Activated CD8-positive, alpha-beta T cell treated with anti-CD3 and anti-CD28 coated beads for 36 hours (primary cell): ENCODE measurements around the gene PALM. TPM values are rescaled to one million over a fixed set of nuclear protein-coding genes. Genes with fewer than 3 reads are reported as not detected.

Source experiments
- ATAC-seq: fragments of 200-7000 bp; cut with Tn5 transposase; one replicate; pipeline ENCODE4 v1.10.0; 2021; ENCODE audit warnings: mild to moderate bottlenecking, moderate library complexity
- CTCF ChIA-PET: fragments of 350-600 bp; sonication (Branson Sonifier 250); formaldehyde crosslinking; loops from one replicate; lab custom pipeline; 2021; ENCODE audit warnings: antibody characterized with exemption; lab: Charles Lee
- POLR2A ChIA-PET: fragments of 350-600 bp; sonication (Branson Sonifier 250); formaldehyde crosslinking; loops from one replicate; lab custom pipeline; 2021; ENCODE audit warnings: antibody characterized with exemption; lab: Charles Lee
- DNase-seq: peaks from one replicate; pipeline ENCODE4 v3.0.0-alpha.2; 2020
- H3K27ac Mint-ChIP-seq: one replicate; pipeline ENCODE4 v1.8.0; 2021; ENCODE audit warnings: mild to moderate bottlenecking, mixed read lengths
- H3K27me3 Mint-ChIP-seq: one replicate; pipeline ENCODE4 v1.8.0; 2021; ENCODE audit warnings: mixed read lengths
- H3K36me3 Mint-ChIP-seq: one replicate; pipeline ENCODE4 v1.8.0; 2021; ENCODE audit warnings: low read depth, mixed read lengths
- H3K4me1 Mint-ChIP-seq: one replicate; pipeline ENCODE4 v1.8.0; 2021; ENCODE audit warnings: low read depth, mixed read lengths
- H3K4me3 Mint-ChIP-seq: one replicate; pipeline ENCODE4 v1.8.0; 2021; ENCODE audit warnings: mild to moderate bottlenecking, moderate library complexity, mixed read lengths
- H3K9me3 Mint-ChIP-seq: one replicate; pipeline ENCODE4 v1.8.0; 2021; ENCODE audit warnings: mixed read lengths
- intact Hi-C: fragments of 100-400 bp; cut with micrococcal nuclease; formaldehyde crosslinking; loops from one replicate; pipeline ENCODE4 v1.10.0; 2022
- total RNA-seq, 2 experiments: library from RNA; stranded (reverse); gene quantifications; one replicate each; pipeline ENCODE4 v1.2.3, GENCODE V29; 2021
- TF ChIP-seq, protein P1 (sequence below): fragments of 200-600 bp; IDR thresholded peaks from one replicate; pipeline ENCODE4 v1.8.0; 2022; ENCODE audit warnings: antibody characterized with exemption, mild to moderate bottlenecking

PALM gene
- total RNA-seq, 2 experiments from 2014 or later, result 0.22 to 0.36 TPM

DNA sequence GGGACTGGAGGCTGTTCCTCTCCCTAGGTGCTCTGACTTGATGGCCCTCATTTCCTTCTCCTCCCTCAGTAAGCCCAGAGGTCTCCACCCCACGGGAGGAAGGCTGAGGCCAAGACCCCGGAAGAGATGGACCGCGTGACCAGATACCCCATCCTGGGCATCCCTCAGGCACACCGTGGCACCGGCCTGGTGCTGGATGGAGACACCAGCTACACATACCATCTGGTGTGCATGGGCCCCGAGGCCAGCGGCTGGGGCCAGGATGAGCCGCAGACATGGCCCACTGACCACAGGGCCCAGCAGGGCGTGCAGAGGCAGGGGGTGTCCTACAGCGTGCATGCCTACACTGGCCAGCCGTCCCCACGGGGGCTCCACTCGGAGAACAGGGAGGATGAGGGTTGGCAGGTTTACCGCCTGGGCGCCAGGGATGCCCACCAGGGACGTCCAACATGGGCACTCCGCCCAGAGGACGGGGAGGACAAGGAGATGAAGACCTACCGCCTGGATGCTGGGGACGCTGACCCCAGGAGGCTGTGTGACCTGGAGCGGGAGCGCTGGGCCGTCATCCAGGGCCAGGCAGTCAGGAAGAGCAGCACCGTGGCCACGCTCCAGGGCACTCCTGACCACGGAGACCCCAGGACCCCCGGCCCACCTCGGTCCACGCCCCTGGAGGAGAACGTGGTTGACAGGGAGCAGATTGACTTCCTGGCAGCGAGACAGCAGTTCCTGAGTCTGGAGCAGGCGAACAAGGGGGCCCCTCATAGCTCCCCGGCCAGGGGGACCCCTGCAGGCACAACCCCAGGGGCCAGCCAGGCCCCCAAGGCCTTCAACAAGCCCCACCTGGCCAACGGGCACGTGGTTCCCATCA, 48.3 kb downstream of the PALM start:
- Mint-ChIP-seq H3K4me1 (no peaks in the 10 kb centered on the region), H3K27ac (no peak overlapping the region), H3K36me3 (no peaks in the 10 kb centered on the region), H3K9me3 (peaks cover 8% of the 10 kb centered on the region), H3K27me3 (peaks cover 2% of the 10 kb centered on the region), H3K4me3 (no peak overlapping the region)
- ATAC-seq, result no peak
- TF ChIP-seq, protein P1, sequence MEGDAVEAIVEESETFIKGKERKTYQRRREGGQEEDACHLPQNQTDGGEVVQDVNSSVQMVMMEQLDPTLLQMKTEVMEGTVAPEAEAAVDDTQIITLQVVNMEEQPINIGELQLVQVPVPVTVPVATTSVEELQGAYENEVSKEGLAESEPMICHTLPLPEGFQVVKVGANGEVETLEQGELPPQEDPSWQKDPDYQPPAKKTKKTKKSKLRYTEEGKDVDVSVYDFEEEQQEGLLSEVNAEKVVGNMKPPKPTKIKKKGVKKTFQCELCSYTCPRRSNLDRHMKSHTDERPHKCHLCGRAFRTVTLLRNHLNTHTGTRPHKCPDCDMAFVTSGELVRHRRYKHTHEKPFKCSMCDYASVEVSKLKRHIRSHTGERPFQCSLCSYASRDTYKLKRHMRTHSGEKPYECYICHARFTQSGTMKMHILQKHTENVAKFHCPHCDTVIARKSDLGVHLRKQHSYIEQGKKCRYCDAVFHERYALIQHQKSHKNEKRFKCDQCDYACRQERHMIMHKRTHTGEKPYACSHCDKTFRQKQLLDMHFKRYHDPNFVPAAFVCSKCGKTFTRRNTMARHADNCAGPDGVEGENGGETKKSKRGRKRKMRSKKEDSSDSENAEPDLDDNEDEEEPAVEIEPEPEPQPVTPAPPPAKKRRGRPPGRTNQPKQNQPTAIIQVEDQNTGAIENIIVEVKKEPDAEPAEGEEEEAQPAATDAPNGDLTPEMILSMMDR, result no peak
- ChIA-PET CTCF (no interaction called here), POLR2A (no interaction called here)
- intact Hi-C loops, result no loop called here
- DNase-seq, result no peak

DNA sequence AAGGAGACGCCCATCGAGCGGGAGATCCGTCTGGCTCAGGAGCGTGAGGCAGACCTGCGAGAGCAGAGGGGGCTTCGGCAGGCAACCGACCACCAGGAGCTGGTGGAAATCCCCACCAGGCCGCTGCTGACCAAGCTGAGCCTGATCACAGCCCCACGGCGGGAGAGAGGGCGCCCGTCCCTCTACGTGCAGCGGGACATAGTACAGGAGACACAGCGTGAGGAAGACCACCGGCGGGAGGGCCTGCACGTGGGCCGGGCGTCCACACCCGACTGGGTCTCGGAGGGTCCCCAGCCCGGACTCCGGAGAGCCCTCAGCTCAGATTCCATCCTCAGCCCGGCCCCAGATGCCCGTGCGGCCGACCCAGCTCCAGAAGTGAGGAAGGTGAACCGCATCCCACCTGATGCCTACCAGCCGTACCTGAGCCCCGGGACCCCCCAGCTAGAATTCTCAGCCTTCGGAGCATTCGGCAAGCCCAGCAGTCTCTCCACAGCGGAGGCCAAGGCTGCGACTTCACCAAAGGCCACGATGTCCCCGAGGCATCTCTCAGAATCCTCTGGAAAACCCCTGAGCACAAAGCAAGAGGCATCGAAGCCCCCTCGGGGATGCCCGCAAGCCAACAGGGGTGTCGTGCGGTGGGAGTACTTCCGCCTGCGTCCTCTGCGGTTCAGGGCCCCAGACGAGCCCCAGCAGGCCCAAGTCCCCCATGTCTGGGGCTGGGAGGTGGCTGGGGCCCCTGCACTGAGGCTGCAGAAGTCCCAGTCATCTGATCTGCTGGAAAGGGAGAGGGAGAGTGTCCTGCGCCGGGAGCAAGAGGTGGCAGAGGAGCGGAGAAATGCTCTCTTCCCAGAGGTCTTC, 49.3 kb downstream of the PALM start:
- no peak for DNase-seq
- Mint-ChIP-seq H3K36me3 (no peaks in the 10 kb centered on the region), H3K27me3 (no peaks in the 10 kb centered on the region), H3K27ac (no peak overlapping the region), H3K9me3 (peaks cover 8% of the 10 kb centered on the region), H3K4me1 (no peaks in the 10 kb centered on the region), H3K4me3 (no peak overlapping the region)
- ChIA-PET CTCF (no interaction called here), POLR2A (no interaction called here)
- intact Hi-C loops, result no loop called here
- TF ChIP-seq, protein P1, result no peak
- no peak for ATAC-seq

DNA sequence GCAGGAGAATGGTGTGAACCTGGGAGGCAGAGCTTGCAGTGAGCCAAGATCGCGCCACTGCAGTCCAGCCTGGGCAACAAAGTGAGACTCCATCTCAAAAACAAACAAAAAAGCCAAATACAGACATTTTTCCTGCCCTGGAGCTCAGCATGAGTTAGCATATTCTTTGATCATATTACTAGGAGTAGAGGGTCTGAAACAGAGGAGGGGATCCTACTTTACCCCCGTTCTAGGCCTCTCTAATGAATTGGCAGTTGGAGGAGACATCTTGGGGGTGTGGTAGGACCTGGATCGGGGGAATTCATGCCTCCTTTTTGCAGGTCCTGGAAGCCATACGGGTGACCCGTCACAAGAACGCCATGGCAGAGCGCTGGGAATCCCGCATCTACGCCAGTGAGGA, 54.4 kb downstream of the PALM start:
- Mint-ChIP-seq H3K27ac (no peak overlapping the region), H3K4me3 (no peak overlapping the region), H3K36me3 (no peaks in the 10 kb centered on the region), H3K9me3 (peaks cover 8% of the 10 kb centered on the region), H3K27me3 (no peaks in the 10 kb centered on the region), H3K4me1 (no peaks in the 10 kb centered on the region)
- ChIA-PET POLR2A (no interaction called here), CTCF (no interaction called here)
- ATAC-seq (no peak), DNase-seq (no peak)
- intact Hi-C loops, result no loop called here
- TF ChIP-seq, protein P1, result no peak

DNA sequence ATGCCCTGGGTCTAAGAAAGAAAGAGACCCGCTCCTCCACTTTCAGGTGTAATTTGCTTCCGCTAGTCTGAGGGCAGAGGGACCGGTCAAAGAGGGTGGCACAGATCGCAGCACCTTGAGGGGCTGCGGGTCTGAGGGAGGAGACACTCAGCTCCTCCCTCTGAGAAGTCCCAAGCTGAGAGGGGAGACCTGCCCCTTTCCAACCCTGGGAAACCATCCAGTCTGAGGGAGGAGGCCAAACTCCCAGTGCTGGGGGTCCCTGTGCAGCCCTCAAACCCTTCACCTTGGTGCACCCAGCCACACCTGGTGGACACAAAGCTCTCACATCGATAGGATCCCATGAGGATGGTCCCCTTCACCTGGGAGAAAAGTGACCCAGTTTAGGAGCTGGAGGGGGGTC, 55.1 kb downstream of the PALM start:
- ChIA-PET CTCF (no interaction called here), POLR2A (no interaction called here)
- TF ChIP-seq, protein P1, result no peak
- Mint-ChIP-seq H3K27ac (no peak overlapping the region), H3K27me3 (no peaks in the 10 kb centered on the region), H3K36me3 (no peaks in the 10 kb centered on the region), H3K4me3 (no peak overlapping the region), H3K9me3 (peaks cover 3% of the 10 kb centered on the region), H3K4me1 (no peaks in the 10 kb centered on the region)
- no peak for ATAC-seq
- no peak for DNase-seq
- intact Hi-C loops, result no loop called here

DNA sequence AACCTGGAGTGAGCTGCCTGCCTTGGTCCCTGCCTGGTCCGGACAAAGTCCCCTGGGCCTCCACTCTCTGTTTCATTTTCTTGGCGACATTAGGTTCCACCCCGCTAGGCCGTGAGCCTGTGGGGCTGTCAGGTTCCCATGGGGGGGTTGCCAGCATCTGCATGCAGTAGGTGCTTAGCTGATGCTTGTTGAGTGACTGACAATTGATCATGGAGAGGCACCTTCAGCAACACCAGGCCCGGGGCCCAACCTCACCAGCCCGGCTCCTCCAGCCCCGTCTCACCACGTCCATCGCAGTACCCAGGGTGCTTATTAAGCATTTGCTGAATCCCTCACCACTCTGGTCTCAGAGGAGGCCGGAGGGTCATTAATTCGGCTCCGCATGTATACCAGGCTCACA, 55.6 kb downstream of the PALM start:
- peaks cover 3% of the 10 kb centered on the region for H3K9me3 Mint-ChIP-seq
- POLR2A ChIA-PET, result no interaction called here
- intact Hi-C loops, result no loop called here
- H3K27me3 Mint-ChIP-seq, result no peaks in the 10 kb centered on the region
- H3K36me3 Mint-ChIP-seq, result no peaks in the 10 kb centered on the region
- CTCF ChIA-PET, result no interaction called here
- no peak for ATAC-seq
- no peak overlapping the region for H3K27ac Mint-ChIP-seq
- DNase-seq, result no peak
- H3K4me1 Mint-ChIP-seq, result no peaks in the 10 kb centered on the region
- no peak overlapping the region for H3K4me3 Mint-ChIP-seq
- TF ChIP-seq, protein P1, result no peak
